Stimulated activated CD8-positive, alpha-beta memory T cell treated with anti-CD3 and anti-CD28 coated beads, Interleukin-7, amount 100 ng/mL, for 48 hours (primary cell): ENCODE measurements around the gene ZDHHC11B.
"Not testable (repeated sequence)": the region's sequence is repeated elsewhere in the genome, so short reads cannot be mapped to it uniquely, and the experiment has no call there.

Source experiments
- DNase-seq, 2 donors: peaks; one replicate each; pipeline ENCODE4 v3.0.0-alpha.2; 2020; ENCODE audit warnings: low read depth in 1 of 2; ENCODE audit errors: extremely low read depth in 1 of 2

Gene ZDHHC11B

DNA sequence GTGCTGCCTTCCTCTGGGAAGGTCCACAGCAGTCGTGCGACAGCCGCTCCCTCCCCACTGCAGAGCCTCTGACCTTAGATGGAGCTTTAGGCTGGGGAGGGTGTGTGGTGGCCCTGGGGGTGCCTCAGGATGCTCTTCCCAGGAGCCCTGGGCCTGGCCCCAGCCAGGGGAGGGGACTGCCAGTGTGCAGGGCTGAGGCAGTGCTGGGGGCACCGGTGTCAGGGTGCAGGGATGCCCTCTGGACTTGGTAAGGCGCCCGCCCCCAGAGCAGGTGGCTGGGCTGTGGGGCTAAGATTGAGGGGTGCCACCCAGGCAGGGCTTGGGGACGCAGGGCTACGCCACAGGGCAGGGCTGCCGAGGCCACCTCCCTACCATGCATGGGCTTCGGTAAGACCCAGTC is 13.9 kb downstream of the ZDHHC11B start:
- not testable (repeated sequence) for DNase-seq

DNA sequence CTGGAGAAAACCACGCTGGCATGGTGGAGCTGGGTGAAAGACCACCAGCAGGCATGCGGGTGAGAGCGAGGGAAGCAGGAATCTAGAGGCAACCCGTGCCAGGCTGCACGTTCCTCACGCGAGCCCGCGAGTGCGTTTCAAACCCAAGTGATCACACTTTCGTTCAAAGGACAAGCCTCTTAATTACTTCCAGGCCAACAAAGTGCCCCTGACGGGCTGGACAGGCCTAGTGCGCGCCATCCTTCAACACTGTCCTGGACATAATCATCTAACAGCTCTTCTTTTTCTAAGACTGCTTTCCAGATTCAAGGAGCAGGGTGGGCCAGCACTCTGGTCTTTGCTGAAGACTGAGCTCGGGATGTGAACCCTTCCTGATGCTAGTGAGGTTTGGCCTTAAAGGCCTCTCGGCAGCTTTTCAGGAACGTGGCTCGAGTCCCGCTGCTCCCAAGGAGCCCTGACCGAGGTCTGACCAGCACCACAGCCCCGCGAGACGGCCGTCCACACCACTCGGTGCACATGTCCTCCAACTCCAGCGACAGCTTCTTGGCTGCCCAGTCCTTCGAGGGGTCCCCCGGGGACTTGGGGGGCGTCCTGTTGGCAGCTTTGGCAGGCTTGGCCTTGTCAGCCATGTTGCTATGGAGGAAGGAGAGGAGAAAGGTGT is 14.9 kb downstream of the ZDHHC11B start:
- DNase-seq: not testable (repeated sequence)

DNA sequence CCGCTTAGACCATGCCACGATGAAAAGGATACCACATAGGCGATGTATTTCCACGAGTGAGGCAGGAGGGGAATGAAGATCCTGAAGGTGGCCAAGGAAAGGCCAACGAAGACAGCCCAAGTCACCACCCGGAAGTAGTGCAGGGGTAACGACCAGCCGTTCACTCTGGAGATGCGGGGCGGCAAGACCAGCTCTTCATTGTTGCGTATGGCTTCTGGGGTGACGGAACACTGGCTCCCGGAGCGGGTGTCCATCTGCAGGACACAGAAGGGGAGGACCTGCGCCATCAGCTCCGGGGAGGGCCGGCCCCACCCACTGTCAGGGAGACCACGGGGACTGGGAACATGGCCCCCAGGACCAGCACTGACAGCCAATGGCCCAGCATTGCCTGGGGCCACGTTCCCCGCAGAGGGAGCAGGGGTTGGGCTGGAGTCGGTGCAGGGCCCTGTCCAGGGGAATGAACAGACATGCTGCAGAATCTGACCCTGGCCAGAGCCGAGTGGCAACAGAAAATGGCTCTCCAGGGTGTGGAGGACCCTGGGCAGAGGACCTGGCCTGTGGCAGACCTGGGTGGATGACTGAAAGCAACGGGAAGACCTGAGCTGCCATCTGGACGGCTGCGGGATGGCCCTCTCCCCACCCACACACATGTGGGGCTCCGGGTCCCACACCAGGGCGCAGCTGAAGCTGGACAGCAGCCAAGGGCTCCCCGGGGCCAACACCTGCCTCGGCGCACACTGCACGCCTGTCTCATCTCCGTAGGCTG is 17.7 kb downstream of the ZDHHC11B start:
- no peak for DNase-seq

DNA sequence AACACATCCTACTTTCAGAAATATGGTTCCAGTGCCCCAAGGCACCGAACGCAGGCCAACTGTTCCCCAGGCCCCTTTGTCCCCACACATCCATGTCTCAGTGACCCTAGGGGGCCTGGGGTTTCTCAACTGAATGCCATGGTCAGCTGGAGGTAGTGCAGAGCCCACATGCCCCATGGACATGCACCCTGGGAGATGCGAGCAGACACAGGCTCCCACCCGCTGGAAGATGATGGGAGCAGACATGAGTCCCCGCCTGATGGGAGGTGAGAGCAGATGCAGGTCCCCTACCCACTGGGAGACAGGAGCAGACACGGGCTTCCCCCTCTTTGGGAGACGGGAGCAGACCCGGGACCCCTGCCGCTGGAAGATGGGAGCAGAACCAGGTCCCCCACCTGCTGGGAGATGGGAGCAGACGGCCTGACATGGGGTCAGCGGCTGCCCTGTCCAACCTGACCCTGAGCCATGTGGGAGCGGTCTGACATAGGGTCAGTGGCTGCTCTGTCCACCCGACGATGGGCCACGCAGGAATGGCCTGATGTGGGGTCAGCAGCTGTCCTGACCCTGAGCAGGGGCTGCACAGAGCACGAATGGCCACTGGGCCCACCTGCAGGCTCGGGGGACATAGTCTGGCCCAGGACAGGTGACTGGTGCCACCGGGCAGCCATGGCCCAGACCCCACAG is 18.4 kb downstream of the ZDHHC11B start:
- no peak for DNase-seq

DNA sequence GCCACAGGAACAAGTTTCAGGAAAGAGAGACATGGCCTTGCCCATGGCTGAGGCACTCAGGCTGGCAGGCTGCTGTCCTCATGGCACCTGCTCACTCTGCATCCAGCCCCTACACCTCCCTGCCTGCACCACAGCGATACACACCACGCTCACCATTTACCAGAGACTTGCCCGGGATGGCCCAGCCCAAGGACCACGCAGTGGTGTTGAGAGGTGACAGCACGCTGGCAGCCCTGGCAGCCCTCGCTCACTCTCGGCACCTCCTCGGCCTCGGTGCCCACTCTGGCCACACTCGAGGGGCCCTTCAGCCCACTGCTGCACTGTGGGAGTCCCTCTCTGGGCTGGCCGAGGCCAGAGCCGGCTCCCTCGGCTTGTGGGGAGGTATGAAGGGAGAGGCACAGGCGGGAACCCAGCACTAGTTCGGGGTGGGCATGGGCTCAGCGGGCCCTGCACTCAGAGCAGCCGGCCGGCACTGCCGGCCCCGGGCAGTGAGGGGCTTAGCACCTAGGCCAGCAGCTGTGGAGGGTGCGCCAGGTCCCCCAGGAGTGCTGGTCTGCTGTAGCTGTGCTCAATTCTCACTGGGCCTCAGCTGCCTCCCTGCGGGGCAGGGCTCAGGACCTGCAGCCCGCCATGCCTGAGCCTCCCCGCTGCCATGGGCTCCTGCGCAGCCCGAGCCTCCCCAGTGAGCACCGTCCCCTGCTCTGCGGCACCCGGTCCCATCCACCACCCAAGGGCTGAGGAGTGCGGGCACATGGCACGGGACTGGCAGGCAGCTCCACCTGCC is 20.3 kb downstream of the ZDHHC11B start:
- DNase-seq: no peak

DNA sequence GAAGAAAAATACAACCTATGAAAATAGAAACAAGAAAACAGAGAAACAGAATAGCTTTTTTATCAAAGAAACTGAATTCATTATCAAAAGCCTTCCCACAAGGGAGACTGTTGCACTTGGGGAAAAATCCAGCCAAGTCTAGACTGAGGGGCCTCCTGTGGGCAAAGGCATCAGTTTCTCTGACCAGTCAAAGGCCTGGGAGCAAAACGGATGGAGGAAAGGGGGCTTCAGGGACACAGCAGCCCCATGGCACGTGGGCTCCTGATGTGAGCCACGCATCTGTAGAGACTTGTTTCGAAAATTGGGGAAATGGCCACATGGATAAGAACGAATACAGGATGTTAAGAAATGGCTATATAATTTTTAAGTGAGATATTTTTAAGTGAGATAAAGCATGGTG is 21.1 kb downstream of the ZDHHC11B start:
- DNase-seq: no peak

DNA sequence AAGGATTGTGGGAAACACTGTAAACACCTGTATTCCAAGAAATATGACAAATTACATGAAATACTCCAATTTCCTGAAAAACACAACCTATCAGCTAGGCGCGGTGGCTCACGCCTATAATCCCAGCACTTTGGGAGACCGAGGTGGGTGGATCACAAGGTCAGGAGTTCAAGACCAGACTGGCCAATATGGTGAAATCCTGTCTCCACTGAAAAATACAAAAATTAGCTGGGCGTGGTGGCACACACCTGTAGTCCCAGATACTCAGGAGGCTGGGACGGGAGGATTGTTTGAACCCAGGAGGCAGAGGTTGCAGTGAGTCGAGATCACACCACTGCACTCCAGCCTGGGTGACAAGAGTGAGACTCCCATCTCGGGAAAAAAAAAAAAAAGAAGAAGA is 21.5 kb downstream of the ZDHHC11B start:
- DNase-seq: not testable (repeated sequence)

DNA sequence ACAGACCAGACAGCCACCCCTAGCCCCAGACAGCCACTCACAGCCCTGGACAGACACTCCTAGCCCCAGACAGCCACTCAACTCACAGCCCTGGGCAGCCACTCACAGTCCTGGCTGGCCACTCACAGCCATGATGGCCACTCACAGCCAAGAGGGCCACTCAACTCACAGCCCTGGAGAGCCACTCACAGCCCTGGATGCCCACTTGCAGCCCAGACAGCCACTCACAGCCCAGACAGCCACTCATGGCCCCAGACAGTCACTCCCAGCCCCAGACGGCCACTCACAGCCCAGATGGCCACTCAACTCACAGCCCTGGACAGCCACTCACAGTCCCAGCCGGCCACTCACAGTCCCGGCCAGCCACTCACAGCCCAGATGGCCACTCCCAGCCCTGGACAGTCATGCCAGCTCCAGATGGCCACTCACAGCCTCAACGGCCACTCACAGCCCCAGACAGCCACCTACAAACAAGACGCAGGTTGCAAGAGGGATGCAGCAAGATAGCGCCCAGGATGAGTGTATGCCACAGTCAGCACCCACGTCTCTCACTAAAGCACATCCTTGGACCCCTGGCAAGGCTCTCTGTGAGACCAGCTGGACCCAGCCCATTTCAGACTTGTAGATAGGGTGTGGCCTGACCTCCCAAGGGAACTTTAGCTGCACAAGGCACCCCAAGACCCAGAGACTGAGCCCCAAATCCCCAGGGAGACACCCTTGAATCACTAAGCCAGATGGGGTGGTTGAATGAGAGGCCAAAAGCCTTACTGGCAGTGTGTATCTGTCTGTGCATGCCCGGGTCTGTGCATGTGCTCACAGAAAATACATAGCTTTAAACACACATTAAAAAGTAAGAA is 22.4 kb downstream of the ZDHHC11B start:
- no peak for DNase-seq

DNA sequence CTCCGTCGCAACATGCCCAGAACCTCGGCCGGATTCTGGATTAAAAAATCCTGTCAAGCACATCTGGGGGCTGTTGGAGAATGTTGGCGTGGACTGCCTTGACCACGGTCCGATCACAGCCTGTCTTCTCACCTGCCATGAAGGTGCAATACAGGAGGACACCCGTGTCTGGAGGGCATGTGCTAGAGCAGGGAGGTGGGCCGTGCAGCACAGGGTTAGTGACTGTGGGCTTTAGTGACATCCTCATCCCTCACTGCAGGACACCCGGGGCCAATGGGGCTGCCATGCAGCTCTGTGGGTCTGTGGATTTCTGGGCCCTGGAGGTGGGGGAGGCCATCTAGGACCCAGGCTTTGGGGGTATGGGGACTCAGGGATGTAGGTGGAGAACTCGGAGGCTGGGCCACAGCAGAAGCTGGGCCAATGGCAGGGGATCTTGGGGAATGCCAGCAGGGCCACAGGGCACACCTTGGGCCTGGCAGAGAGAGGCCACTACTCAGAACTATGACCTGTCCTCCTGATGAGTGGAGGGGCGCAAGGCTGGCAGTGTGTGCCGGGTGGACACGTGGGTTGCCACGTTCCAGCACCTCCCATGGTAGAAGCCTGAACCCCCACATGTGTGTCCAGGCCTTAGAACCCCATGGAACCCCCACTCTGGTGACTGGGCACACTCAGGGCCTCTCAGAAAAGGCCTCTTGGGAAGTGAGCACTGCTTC is 23.3 kb downstream of the ZDHHC11B start:
- no peak for DNase-seq

DNA sequence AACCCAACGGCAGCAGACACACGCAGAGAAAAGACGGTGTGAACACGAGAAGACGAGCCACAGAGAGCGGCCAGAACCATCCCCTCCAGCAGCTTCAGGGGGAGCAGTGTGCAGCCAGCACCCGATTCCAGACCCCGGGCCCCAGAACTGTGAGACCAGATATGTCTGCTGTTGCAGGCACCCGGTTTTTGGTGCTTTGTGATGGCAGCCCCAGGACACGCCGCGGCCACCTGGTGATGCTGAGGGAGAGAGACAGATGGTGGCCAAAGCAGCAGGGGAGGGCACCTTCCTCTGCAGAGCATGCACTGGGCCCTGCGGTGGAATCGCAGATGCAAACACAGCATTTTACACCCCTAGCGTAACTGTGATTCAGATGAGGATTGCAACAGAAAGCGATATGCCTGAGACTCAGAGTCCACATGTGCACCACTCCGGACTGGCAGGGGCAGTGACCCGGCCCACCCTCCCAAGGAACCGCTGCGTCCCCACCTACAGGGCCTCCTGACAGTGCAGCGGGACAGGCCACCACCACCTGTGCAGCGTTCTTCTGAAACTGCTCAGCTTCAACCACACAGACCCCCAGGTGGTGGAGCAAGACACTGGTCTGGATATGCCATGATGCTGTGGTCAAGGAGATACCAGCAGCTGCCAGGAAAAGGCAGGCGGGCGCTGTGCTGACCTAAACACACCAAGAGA is 24.0 kb downstream of the ZDHHC11B start:
- DNase-seq: no peak

DNA sequence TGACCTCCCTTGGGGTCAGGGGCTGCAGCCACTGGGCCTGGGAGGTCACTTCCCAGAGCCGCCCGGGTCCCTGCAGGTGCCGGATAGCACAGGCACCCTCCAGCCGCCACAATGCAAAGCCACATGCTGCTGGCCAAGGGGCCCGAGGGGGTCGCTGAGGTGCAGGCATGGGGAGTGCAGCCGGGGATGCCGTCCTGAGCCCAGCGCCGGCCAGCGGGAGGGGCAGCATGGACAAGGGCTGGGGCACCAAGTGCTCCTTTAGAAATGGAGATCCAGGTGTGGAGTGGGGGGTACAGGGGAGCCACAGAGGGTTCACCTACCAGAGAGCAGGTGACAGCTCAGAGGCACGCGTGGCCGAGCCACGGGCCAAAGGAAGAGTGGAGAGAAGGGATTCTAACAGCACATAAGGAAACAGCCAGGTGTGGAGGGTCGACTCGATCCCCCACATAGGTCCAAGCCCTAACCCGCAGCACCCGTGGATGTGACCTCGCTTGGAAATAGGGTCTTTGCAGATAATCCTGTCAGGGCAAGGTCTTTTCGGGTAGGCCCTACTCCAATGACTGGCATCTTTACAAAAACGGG is 24.7 kb downstream of the ZDHHC11B start:
- DNase-seq: no peak

DNA sequence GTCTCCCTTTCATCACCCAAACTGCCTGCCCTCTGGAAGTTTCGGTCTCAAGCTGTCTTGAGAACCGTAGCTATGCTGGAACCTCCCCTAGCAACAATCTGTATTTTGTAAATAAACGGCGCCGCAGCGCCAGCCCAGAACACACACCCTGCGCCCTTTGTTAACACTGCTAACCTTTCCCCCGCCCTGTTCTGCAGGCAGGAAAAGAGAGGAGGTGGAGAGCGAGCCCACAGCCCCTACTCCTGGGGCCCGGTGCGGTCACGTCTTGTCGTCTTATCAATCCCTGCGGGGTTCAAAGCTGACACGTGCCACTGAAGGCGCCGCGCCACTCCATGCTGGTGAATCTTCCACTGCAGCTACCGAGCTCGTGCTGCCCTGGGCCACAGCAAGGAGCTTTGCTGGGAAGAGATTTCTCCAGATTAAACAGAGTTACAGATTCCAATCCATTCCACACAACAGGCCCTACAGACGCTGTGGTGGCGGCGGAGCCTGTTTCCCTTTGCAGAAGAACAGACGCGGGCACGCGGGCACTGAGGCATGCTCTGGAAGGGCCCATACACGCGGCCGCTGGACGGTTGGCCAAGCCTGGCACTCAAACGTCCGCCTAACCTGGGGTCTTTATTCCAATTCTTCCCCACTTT is 25.3 kb downstream of the ZDHHC11B start:
- no peak for DNase-seq

DNA sequence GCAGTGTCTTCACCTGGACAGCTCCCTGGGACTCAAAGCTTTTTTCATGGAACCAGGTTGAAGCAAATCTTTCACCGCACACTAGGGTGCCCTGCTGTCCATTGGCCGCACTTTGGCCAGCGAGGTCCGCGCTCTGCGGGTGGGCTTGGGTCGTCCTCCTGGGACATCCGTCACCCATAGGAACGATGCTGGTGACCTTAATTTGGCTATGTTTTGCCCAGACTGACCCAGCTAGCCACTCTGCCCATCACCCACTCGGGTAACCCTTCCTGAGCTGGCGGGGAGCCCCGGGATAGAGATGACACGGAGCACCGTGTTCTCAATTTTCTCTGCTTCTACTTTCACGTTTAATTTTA is 25.9 kb downstream of the ZDHHC11B start:
- no peak for DNase-seq

DNA sequence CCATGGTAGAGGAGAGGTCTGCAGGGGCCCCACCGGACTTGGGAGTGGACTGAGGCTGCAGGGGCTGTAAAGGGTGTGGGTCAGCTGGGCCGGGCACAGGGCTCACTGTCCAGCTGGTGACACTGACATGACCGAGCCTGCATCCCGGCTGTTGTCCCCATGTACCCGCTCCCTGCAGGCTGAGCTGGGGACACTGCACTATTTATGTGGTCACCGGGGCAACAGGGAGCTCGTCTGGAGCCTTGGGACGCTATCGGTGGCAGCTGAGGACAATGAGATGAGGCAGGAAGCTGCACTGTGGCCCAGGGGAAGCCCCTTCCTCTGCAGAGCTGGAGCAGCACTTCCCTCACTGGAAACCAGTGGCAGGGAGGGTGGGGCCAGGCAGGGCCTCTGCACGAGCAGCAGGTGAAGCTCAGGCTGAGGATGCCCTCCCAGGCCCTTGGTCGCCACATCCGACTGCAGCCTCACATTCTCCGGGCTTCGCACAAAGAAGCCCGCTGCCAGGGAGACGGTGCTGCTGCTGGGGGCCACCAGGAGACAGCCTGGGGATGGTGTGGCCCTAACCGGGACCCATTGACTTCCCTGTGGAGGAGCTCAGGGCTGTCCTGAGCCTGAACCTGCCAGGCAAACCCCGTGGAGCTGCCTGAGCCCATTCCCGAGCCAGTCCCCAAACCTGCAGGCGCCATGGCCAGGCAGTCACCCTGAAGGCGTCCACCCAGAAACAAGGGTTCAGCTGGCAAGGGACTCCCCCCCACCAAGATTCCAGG is 26.4 kb downstream of the ZDHHC11B start:
- DNase-seq: no peak

DNA sequence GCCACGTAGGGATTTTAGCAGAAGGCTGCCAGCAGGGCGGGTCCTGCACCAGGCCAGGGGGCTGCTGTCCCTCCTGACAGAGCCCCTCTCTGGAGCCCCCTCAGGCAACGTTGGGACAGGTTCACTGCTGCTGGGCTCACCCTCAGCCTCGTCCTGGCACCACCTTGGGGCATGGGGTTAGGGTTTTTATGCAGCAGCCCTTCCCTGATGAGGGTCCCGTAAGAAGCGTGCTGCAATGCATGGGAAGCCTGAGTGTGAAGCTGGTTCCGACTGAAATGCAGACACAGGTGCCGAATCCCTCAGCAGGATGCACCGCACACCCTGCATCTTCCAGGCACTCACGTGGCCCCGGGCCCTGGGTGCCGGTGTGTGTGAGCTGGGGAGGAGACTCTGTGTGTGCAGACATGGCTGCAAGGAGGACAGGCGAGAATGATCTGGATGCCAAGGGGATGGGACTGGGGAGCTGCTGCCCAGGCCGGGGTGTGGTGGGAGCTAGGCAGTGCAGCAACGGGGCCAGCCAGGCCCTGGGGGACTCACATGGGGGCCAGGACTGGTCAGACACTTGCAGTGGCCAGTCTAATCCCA is 27.1 kb downstream of the ZDHHC11B start:
- no peak for DNase-seq

DNA sequence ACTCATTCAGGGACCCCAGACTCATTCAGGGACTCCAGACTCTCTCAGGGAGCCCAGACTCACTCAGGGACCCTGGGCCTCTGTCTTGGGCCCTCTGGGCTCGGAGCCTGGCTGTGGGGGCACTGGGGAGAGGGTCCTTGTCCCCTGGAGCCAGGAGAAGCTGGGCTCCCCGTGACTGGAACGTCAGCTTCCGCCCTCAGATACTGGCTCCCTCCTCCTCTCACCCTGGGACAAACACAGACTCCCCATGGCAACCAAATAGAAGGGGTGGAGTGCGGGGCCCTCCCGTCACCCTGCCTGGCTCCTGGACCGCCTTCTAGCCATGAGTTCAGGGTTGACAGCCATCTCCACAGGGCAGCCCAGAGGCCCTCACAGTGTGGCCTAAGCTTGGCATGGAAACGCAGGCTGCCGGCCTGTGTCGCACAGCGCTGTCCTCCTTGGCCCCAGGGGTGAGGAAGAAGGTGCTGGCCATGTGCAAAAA is 27.6 kb downstream of the ZDHHC11B start:
- no peak for DNase-seq

DNA sequence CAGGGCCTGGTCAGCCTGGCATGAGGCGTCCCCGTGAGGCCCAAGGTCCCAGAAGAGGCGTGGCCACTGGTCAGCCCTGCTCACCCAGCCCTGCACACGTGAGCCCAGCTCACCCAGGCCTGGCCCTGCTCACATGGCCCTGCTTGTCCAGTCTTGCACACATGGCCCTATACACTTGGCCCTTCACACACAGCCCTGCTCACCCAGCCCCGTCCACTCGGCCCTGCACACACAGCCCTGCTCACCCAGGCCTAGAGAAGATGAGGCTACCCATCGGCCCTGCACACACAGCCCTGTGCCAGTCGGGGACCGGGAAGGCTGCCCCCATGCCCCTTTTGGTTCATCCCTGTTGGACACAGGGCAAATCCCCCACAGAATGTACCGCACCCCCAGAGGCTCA is 28.4 kb downstream of the ZDHHC11B start:
- no peak for DNase-seq
